Hepatic stellate cell (primary cell): Measurements from ENCODE around the gene PITX1.
"Not testable (repeated sequence)": the region's sequence is repeated elsewhere in the genome, so short reads cannot be mapped to it uniquely, and the experiment has no call there.

ENCODE experiments used
- DNase-seq: peaks from one replicate; pipeline ENCODE4 v3.0.0; 2011; ENCODE audit warnings: low spot score

Gene PITX1

DNA sequence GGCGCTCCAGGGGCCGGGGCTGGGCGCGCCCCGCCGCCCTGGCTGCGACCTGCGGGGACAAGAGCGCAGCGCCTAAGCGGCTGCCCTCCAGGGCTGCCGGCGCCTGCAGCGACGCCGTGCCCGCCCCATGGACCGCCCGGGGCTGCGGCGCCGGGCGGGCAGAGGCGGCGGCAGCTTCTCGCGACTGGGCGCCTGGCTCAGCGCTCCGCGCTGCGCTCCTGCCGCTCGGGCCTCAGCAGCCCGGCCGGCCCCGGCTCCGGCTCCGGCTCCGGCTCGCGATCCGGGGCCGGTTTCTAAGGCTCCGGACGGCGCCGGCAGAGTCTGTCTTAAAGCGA, at the start of gene PITX1:
TSS of gene PITX1 (minus strand) at position 328 of the 335 bp plus-strand sequence. CDS start 347 bp downstream, outside the sequence.
- DNase-seq = peak; percentile 48

GRCh38 chr5:135083334-135083733, 49.3 kb upstream of the PITX1 start:
- not testable (repeated sequence) for DNase-seq

DNA sequence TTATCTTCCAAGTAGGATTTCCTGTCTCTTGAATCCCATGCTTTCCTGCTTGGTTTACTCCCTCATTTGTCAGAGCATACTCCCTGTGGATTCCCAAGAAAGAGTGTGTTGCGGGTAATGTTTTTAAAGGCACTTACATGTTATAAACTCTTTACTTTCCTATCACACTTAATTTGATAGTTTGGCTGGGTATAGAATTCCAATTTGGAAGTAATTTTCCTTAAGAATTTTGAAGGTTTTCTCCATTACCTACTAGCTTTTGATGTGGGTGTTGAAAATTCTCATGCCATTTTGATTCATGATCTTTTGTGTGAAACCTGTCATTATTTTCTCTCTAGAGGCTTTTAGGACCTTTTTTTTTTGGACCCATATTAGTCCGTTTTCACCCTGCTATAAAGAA, 47.2 kb upstream of the PITX1 start:
- DNase-seq = no peak

GRCh38 chr5:135079760-135080159, 45.7 kb upstream of the PITX1 start:
- no peak for DNase-seq

GRCh38 chr5:135079099-135079681, 45.2 kb upstream of the PITX1 start:
- DNase-seq = no peak

DNA sequence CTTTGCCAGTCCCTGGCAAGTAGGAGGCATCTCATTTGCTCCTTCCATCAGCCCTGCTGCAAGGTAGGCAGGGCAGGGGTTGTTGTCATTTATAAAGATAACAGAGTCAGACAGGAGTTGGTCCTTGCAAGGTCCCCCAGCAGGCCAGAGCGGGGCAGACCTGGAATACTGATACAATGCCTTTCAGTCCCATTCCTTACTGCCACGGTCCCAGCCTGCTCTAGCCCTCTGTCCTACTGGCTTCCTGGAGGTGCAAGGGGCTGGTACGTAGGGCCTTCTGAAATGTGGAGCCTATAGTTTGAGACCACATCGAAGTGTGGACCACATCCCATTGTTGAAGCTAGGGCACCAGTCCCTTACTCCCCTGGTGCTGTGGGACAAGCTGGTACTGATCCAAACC, 42.8 kb upstream of the PITX1 start:
- no peak for DNase-seq

GRCh38 chr5:135076051-135076491, 42.0 kb upstream of the PITX1 start:
- no peak for DNase-seq

GRCh38 chr5:135075621-135076020, 41.6 kb upstream of the PITX1 start:
- DNase-seq = no peak

DNA sequence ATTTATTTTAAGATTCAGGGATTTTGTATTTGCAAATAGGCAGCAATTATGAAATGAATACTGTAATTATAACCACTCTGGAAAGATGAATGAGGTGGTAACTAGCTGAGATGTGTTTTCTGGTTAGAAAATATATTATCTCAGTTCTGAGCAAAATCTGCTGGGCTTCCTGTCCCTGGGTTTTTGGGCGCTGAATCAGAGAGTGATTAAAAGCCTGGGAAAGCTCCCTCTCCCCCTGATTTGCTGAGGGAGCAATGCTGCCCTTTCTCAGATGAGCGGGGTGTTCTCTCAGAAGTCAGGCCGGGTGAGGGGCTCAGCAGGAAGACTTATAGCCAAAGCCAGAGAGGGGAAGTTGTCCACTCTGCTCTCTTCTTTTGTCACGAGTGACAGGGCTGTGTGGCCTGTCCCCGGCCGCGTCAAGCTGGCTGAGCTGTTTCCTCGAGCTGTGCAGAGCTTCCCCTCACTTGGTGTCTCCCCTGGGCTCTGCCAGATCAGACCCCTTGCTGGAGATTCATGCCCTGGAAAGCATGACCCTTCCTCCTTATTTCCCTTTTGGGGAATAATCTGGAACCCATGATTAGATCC, 39.8 kb upstream of the PITX1 start:
- no peak for DNase-seq

DNA sequence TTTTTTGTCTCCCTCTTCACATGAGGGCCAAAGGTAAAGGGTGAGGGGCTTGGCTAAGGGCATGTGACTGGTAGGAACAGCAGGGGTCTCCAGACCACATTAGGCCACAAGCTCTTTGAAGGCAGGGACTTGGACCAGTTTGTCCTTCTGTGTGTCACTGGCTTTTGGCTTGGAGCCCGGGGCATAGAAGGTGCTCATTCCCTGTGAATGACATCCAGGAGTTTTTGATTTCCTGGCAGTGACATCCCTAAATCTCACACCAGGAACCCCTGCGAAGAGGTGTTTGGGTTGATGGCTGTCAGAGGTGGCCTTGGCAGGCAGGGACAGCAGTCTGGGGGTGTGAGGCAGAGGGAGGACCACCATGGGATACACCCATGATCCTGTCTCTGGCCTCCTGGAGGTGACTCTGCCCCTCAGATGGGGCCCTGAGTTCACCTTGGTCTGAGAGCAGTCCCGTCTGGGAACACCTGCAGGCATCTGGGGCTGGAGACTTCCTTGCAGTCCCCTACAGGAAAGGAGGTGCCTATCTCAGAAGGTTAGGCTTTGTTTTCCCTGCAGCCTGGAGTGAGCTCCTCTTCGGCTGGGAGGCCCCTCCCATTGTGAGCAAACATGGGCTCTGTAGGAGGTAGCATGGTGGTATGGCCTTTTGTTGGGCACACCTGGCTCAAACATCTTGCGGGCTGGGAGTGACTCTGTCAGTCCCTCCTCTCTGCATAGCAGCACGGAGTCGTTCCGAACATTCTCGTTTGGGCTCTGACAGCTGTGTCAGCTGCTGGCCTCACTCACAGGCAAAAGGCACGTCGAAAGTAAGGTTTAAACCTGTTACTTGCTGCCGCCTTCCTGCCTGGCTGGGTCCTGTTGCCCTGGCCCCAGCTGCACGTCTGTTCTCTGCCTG, 38.6 kb upstream of the PITX1 start:
- DNase-seq = no peak

DNA sequence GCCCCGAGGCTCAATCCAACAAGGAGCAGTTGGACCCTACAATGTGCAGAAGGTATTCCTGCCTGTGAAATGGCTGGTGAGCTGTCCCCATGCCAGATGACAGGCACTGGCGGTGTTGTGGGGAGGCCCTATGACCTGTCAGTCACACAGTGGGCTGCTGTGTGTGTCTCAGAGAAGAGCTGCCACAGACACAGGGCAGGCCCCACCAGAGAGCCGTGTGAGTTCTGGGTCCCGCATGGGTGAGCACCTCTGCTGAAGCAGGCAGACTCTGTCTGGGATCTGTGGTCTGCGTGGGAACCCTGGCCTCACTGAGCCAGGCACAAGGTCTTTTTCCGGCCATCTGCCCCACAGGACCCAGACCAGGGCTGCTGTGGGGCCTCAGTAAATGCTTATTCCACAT, 37.3 kb upstream of the PITX1 start:
- DNase-seq = no peak

- no peak for DNase-seq
Observed at GRCh38 chr5:135069895-135070657, 36.0 kb upstream of the PITX1 start.

DNA sequence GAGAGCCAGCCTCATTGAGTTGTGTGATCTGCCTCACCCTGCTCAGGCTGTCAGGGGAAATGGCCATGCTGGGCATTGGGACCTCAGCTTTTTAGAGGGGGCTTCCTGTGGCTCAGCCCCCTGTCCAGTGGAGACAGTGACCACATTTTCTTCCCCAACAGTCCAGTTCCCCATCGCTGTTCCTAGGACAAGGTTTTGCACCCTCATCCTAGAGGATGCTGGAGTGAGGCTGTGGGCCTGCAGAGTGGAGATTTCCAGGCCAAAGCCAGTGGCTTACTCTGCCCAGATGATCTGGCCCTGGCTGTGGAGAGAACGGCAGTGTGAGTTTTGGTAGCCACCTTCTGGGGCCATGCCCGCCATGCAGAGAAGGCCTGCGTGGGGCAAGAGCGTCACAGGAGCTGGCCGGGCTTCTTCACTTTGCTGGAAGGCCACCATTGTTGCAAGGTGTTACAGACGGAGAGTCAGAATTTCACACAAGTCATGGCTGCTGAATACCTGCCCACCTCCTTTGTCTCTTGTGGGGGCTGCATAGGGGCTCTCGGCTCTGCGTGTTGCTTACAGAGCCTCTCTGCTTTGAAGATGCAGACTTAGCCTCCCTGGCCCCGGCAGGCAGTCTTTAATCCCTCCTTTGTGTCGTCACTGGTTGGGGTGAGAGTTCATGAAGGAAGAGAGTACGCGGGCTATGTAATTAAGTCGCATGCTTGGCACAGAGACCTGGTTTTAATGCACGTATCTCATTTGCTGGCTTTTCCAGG, 35.2 kb upstream of the PITX1 start:
- DNase-seq = no peak

DNA sequence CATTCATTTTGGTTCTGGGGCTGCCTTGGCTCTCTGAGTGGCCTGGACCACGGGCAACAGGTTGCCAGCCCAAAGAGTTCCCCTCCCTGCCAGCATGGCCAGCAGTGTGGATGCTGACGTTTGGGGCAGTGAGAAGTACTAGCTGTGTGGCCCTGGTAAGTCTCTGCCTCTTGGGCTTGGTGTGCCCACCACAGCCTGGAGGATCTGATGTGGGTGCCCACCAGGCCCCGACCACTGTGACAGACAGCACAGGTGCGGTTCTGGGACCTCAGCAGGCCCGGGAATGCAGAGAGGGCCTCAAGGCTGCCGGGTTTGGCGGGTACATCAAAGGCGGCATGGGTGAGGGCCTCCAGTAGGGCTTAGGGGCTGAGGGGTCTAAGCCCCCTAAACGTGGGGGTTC, 33.6 kb upstream of the PITX1 start:
- DNase-seq = no peak

GRCh38 chr5:135066781-135067180, 32.8 kb upstream of the PITX1 start:
- no peak for DNase-seq

DNA sequence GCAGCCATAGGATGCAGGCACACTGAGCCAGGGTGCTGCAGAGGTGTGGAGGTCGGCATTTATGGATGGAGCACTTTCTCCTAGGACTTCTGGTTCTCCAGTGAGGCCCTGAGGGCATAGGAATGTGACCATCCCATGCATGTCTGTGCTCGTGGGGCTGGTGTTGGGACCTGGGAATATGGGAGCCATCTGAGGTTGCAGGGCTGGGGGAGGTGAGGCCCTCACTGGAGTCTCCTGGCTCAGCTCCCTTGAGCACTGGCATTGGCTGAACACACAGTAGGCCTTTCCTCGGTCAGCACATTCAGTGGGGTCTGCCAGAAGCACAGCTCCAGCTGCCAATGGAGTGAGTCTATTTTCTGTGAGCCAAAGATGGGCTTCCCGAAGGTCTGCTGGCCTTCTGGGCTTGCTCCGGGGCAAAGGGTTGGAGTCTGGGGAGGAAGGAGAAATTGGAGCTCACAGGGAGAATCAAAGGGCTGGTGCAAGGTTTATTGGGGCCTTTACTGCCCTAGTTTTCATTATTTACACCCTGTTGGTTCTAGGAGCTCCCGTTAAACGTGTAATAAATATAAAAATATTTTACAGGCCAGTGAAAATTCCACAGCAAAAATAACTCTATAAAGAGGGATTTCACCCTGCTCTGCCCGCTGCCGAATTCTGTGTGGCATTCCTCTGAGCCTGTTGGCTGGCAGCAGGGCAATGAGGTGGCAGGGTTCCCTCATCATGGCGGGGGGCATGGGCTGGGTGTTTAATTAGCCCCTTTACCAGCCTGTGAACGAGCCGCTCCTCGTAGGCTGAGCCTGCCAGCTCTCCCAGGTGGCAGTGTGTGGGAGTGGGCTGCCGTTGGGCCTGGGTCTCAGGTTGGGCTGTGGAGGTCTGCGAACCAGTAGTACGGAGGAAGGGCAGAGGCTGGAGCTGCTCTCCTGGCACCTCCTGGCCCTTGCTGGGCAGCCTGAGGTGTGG, 31.6 kb upstream of the PITX1 start:
- no peak for DNase-seq

DNA sequence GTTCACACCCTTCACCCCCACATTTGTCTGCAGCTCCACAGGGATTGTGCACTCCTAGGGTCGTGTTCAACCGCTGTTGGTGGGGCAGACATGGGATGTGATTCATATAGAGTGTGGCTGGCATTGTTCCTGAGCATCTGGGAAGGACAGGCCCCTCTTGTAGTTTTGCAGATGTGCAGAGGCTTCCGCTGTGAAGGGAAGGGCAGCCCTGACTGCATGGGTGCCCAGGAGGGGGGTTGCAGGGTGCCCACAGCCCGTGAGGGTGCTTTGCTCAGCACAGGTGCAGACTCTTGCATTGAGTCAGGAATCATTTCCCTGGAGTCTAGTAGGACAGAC, 30.2 kb upstream of the PITX1 start:
- no peak for DNase-seq

DNA sequence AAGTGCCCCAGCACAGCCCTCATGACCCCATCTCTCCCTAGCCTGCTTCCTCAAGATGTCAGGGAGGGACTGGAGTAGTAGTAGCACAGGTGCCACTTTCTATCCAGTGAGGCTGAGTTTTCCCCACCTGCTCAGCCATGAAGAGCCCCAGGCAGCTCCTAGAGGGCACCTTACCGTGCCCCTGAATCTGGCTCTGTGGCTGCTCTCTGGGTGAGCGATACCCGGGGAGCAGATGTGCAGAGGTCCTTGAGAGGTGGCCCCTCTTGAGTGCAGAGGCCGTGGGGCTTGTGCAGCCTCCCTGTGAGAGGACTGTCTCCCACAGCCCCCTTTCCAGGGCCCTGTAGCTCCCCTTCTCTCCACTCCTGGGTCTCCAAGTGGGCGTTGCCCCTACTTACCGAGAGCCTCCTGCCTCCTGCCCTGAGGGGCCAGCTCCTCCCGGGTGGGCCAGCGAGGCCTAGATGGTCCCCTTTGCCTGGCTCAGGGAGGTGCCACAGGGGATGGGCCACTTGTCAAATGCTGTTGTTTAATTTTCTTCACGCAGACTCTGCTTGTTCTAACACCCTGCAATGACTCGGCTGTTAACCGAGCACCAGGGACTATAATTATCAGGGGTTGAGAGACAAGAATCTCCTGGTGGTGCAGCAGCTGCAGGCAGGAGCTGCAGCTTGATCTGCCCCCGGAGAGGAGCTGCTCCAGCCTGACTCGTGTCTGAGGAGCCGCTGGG, 29.6 kb upstream of the PITX1 start:
- DNase-seq = no peak

GRCh38 chr5:135063056-135063445, 29.0 kb upstream of the PITX1 start:
- no peak for DNase-seq
